Caco-2 (cell line): Measurements from ENCODE around the gene DLG2. TPM values are rescaled to one million over a fixed set of nuclear protein-coding genes. Genes with fewer than 3 reads are reported as not detected.

ENCODE experiments used
- BruUV-seq: library from RNA; stranded (reverse); fragments of 400-500 nt; replicated peaks from 2 replicates; lab custom pipeline; 2021; lab: Mats Ljungman, UMichigan
- CTCF ChIA-PET: fragments of 300-600 bp; sonication (Branson Sonifier 250); formaldehyde crosslinking; loops from one replicate; lab custom pipeline; 2022; ENCODE audit warnings: antibody characterized with exemption; lab: Charles Lee
- POLR2A ChIA-PET: fragments of 300-600 bp; sonication (Branson Sonifier 250); formaldehyde crosslinking; loops from one replicate; lab custom pipeline; 2022; ENCODE audit warnings: antibody characterized with exemption; lab: Charles Lee
- DNase-seq, 2 experiments: peaks; one replicate each; pipeline versions ENCODE4 v3.0.0 to v3.0.0-alpha.2; 2020 to 2022
- H3K27me3 ChIP-seq: replicated peaks from 2 replicates; pipeline ENCODE4 v1.6.0; 2011; ENCODE audit warnings: low read length; ENCODE audit not compliant: control insufficient read depth, insufficient read depth
- H3K36me3 ChIP-seq: 2 replicates; pipeline ENCODE4 v1.5.1; 2011; ENCODE audit warnings: low read length; ENCODE audit not compliant: control insufficient read depth, insufficient read depth
- H3K4me1 ChIP-seq: fragments of 250-450 bp; sonication (Bioruptor Pico); 2 replicates; pipeline ENCODE4 v1.5.1; 2020; ENCODE audit warnings: mild to moderate bottlenecking
- H3K4me3 ChIP-seq: 2 replicates; pipeline ENCODE4 v1.5.1; 2011; ENCODE audit warnings: low read depth, mild to moderate bottlenecking, control low read depth, low read length
- H3K9me3 ChIP-seq: fragments of 250-450 bp; sonication (Bioruptor Pico); 2 replicates; pipeline ENCODE4 v1.5.1; 2020; ENCODE audit warnings: mild to moderate bottlenecking, moderate library complexity
- H3K27ac Mint-ChIP-seq: one replicate; pipeline ENCODE4 v1.8.0; 2022; ENCODE audit warnings: mixed read lengths; ENCODE audit not compliant: unreplicated experiment
- H3K27me3 Mint-ChIP-seq: one replicate; pipeline ENCODE4 v1.8.0; 2022; ENCODE audit warnings: mixed read lengths; ENCODE audit not compliant: insufficient read depth, unreplicated experiment
- H3K36me3 Mint-ChIP-seq: one replicate; pipeline ENCODE4 v1.8.0; 2022; ENCODE audit warnings: mild to moderate bottlenecking, mixed read lengths; ENCODE audit not compliant: insufficient read depth, unreplicated experiment
- H3K4me1 Mint-ChIP-seq: one replicate; pipeline ENCODE4 v1.8.0; 2022; ENCODE audit warnings: low read depth, mixed read lengths; ENCODE audit not compliant: unreplicated experiment
- H3K4me3 Mint-ChIP-seq: one replicate; pipeline ENCODE4 v1.8.0; 2022; ENCODE audit warnings: mild to moderate bottlenecking, moderate library complexity, mixed read lengths; ENCODE audit not compliant: unreplicated experiment
- H3K9me3 Mint-ChIP-seq: one replicate; pipeline ENCODE4 v1.8.0; 2022; ENCODE audit warnings: mixed read lengths; ENCODE audit not compliant: unreplicated experiment
- CTCF ChIP-seq, 2 experiments: fragments of 200-600 bp in 1 of 2; IDR thresholded peaks; 1 replicate in 1 of 2; 2 replicates in 1 of 2; pipeline versions ENCODE4 v1.5.1 to v1.8.0; 2011 to 2022; ENCODE audit warnings: antibody characterized with exemption in 1 of 2, control low read depth in 1 of 2, inconsistent platforms in 1 of 2, low read depth in 1 of 2, low read length in 1 of 2, mild to moderate bottlenecking in 1 of 2, moderate library complexity in 1 of 2; ENCODE audit not compliant: insufficient read depth in 1 of 2, severe bottlenecking in 1 of 2, unreplicated experiment in 1 of 2
- intact Hi-C: fragments of 100-400 bp; cut with micrococcal nuclease; formaldehyde crosslinking; loops from one replicate; pipeline ENCODE4 v1.10.0; 2022; ENCODE audit not compliant: unreplicated experiment
- total RNA-seq: library from RNA; stranded (reverse); gene quantifications from 2 replicates; pipeline ENCODE4 v1.2.3, GENCODE V29; 2022

DLG2 gene
- total RNA-seq, 1 experiment from 2014 or later, result 21.6 TPM

- TF ChIP-seq CTCF (IDR thresholded peaks at IDR 0.05; ENCODE audit: insufficient read depth in 1 of 2, low read depth in 1 of 2, low read length in 1 of 2, severe bottlenecking in 1 of 2, unreplicated experiment in 1 of 2), result no peak
- H3K4me1 Mint-ChIP-seq, result no peaks in the 10 kb centered on the region
- Histone ChIP-seq H3K27me3 (no peaks in the 10 kb centered on the region), H3K4me1 (no peaks in the 10 kb centered on the region), H3K9me3 (no peaks in the 10 kb centered on the region), H3K4me3 (no peak overlapping the region), H3K36me3 (no peaks in the 10 kb centered on the region)
- no peak overlapping the region for H3K27ac Mint-ChIP-seq
- H3K4me3 Mint-ChIP-seq, result no peak overlapping the region
- BruUV-seq, result no TSS peak
- no peak for DNase-seq
- no peaks in the 10 kb centered on the region for H3K9me3 Mint-ChIP-seq
- intact Hi-C loops, result no loop called here
- H3K27me3 Mint-ChIP-seq, result peaks cover 13% of the 10 kb centered on the region
- POLR2A ChIA-PET, result no interaction called here
- CTCF ChIA-PET, result no interaction called here
- H3K36me3 Mint-ChIP-seq, result no peaks in the 10 kb centered on the region
Observed at GRCh38 chr11:83871054-83871453, 1756.1 kb downstream of the DLG2 start.

- ChIA-PET POLR2A (no interaction called here), CTCF (no interaction called here)
- Mint-ChIP-seq H3K9me3 (no peaks in the 10 kb centered on the region), H3K27me3 (peaks cover 17% of the 10 kb centered on the region), H3K27ac (no peak overlapping the region), H3K4me1 (no peaks in the 10 kb centered on the region), H3K36me3 (no peaks in the 10 kb centered on the region), H3K4me3 (no peak overlapping the region)
- Histone ChIP-seq H3K9me3 (no peaks in the 10 kb centered on the region), H3K4me3 (no peak overlapping the region), H3K4me1 (no peaks in the 10 kb centered on the region), H3K27me3 (no peaks in the 10 kb centered on the region), H3K36me3 (no peaks in the 10 kb centered on the region)
- no peak for TF ChIP-seq CTCF (IDR thresholded peaks at IDR 0.05; ENCODE audit: insufficient read depth in 1 of 2, low read depth in 1 of 2, low read length in 1 of 2, severe bottlenecking in 1 of 2, unreplicated experiment in 1 of 2)
- no peak for DNase-seq
- no TSS peak for BruUV-seq
- intact Hi-C loops, result no loop called here
Observed at GRCh38 chr11:83866655-83867054, 1760.5 kb downstream of the DLG2 start.

GRCh38 chr11:83865636-83866461 is 1761.3 kb downstream of the DLG2 start:
- no peak for TF ChIP-seq CTCF (IDR thresholded peaks at IDR 0.05; ENCODE audit: insufficient read depth in 1 of 2, low read depth in 1 of 2, low read length in 1 of 2, severe bottlenecking in 1 of 2, unreplicated experiment in 1 of 2)
- H3K27me3 Mint-ChIP-seq, result peaks cover 21% of the 10 kb centered on the region
- CTCF ChIA-PET, result no interaction called here
- Histone ChIP-seq H3K9me3 (peaks cover 2% of the 10 kb centered on the region), H3K27me3 (no peaks in the 10 kb centered on the region), H3K4me3 (no peak overlapping the region), H3K36me3 (no peaks in the 10 kb centered on the region), H3K4me1 (no peaks in the 10 kb centered on the region)
- H3K36me3 Mint-ChIP-seq, result no peaks in the 10 kb centered on the region
- intact Hi-C loops, result no loop called here
- no peak for DNase-seq
- no peak overlapping the region for H3K4me3 Mint-ChIP-seq
- H3K27ac Mint-ChIP-seq, result no peak overlapping the region
- POLR2A ChIA-PET, result no interaction called here
- H3K4me1 Mint-ChIP-seq, result no peaks in the 10 kb centered on the region
- BruUV-seq, result no TSS peak
- no peaks in the 10 kb centered on the region for H3K9me3 Mint-ChIP-seq
